HUES64 (cell line): ENCODE data around the gene OR10AG1.

Experiments used
- H3K27ac ChIP-seq: 2 replicates; pipeline ENCODE4 v1.7.0; 2013; ENCODE audit warnings: low read depth, low read length, inconsistent platforms
- H3K27me3 ChIP-seq: 2 replicates; pipeline ENCODE4 v1.6.1; 2013; ENCODE audit warnings: mild to moderate bottlenecking, low read length; ENCODE audit not compliant: insufficient read depth
- H3K36me3 ChIP-seq: 2 replicates; pipeline ENCODE4 v1.6.1; 2013; ENCODE audit warnings: mild to moderate bottlenecking, low read length; ENCODE audit not compliant: insufficient read depth
- H3K4me1 ChIP-seq: 2 replicates; pipeline ENCODE4 v1.6.1; 2013; ENCODE audit warnings: mild to moderate bottlenecking, low read length, moderate library complexity; ENCODE audit not compliant: insufficient read depth
- H3K4me3 ChIP-seq: 2 replicates; pipeline ENCODE4 v1.5.1; 2013; ENCODE audit warnings: mild to moderate bottlenecking, low read length, moderate library complexity
- H3K9ac ChIP-seq: 2 replicates; pipeline ENCODE4 v1.6.1; 2013; ENCODE audit warnings: mild to moderate bottlenecking, low read depth, low read length
- H3K9me3 ChIP-seq: 2 replicates; pipeline ENCODE4 v1.6.1; 2013; ENCODE audit warnings: low read depth, low read length; ENCODE audit not compliant: insufficient read depth
- WGBS: fragments of 150-250, 120-280 bp; methylation state at CpG from one replicate; pipeline ENCODE4 v1.1.7; 2013; ENCODE audit warnings: missing lambda C conversion rate; 5-methylcytosine and 5-hydroxymethylcytosine counted together

The OR10AG1 gene

GRCh38 chr11:55920537-55920936 lies 49.2 kb downstream of the OR10AG1 start:
- Histone ChIP-seq H3K4me1 (no peaks in the 10 kb centered on the region), H3K27ac (no peak overlapping the region), H3K9ac (no peak overlapping the region), H3K4me3 (no peak overlapping the region), H3K27me3 (no peaks in the 10 kb centered on the region), H3K36me3 (no peaks in the 10 kb centered on the region), H3K9me3 (peaks cover 69% of the 10 kb centered on the region)
- WGBS = 88% methylated on average over 5 of the region's 5 CpGs
